Measurements from ENCODE around the gene HNF4A. TPM values are rescaled to one million over a fixed set of nuclear protein-coding genes. Genes with fewer than 3 reads are reported as not detected.

HNF4A gene
- total and polyA plus RNA-seq, 2 of the 13 experiments (the other 11 are each of a cell fraction or from before 2014, with no cell fraction given) = 80.9 to 169 TPM

GRCh38 chr20:44411757-44412401 lies 56.4 kb downstream of the HNF4A start (continued):
- TF ChIP-seq ZMYM3 (CRISPR knock-in tag; IDR thresholded peaks at IDR 0.05) (0 out of 2 replicates have a peak, but pooled peaks have one; percentile 8), ZNF275 (CRISPR knock-in tag; IDR thresholded peaks at IDR 0.05; ENCODE audit: borderline replicate concordance) (no peak), THYN1 (CRISPR knock-in tag; IDR thresholded peaks at IDR 0.05; ENCODE audit: borderline replicate concordance, low read depth) (no peak)

- Histone ChIP-seq H4K20me1 (ENCODE audit: insufficient read depth, low read length) (no peaks in the 10 kb centered on the region), H3K9me3 (ENCODE audit: low read length) (no peaks in the 10 kb centered on the region), H2AFZ (ENCODE audit: low read length) (no peak overlapping the region), H3K4me1 (ENCODE audit: insufficient read depth, low read length) (peaks cover 100% of the 10 kb centered on the region), H3K79me2 (ENCODE audit: insufficient read depth, low read length) (peaks cover 15% of the 10 kb centered on the region), H3K9ac (ENCODE audit: insufficient read depth, low read depth, low read length) (peak overlapping the region; percentile 34; the same call in 1 of the 2 replicates), H3K36me3 (replicated peaks in 1 of 2; ENCODE audit: control insufficient read depth in 1 of 2, insufficient read depth in 2 of 2, low read length in 2 of 2) (peaks cover 53 to 76% of the 10 kb centered on the region in 2 experiments), H3K4me2 (ENCODE audit: low read depth, low read length) (no peak overlapping the region), H3K27me3 (ENCODE audit: control insufficient read depth in 1 of 2, insufficient read depth in 2 of 2, low read length in 2 of 2) (no peaks in the 10 kb centered on the region), H3K4me3 (replicated peaks in 1 of 3; ENCODE audit: insufficient read depth in 1 of 3, low read depth in 2 of 3, low read length in 3 of 3) (no peak overlapping the region), H3K27ac (ENCODE audit: extremely low read length, insufficient read depth, low read length) (peak overlapping the region; percentile 87)
- no peak for DNase-seq (ENCODE audit: low spot score)
- ChIA-PET POLR2A (interaction anchor here (1.2 to 11.5 kb wide), 10 partner anchors 8 to 111 kb away, joined by 5 to 556 read pairs (median 64); no protein-coding TSS in a partner anchor), CTCF (ENCODE audit: low intra/inter-chr PET ratio, low total read pairs) (interaction anchor here (1.2 kb wide), 1 partner anchor 37 kb away, joined by 3 read pairs; no protein-coding TSS in a partner anchor)
- WGBS (ENCODE audit: low lambda C conversion rate) = 91% methylated on average over 24 of the region's 24 CpGs
- intact Hi-C loops (cut with micrococcal nuclease; ENCODE audit: unreplicated experiment) = no loop called here
- FAIRE-seq = no peak
- ATAC-seq = no peak
- in situ Hi-C loops (cut with HindIII; ENCODE audit: extremely low pct_ligation_motif_present, low pct_unique_long_range_greater_than_20kb) = no loop called here
- BruUV-seq (replicated peaks) = no TSS peak
- TF ChIP-seq ZNF598 (CRISPR knock-in tag; IDR thresholded peaks at IDR 0.05; ENCODE audit: borderline replicate concordance) (peak; percentile 83; the same call in 1 of the 2 replicates), DRAP1 (CRISPR knock-in tag; IDR thresholded peaks at IDR 0.05) (no peak), CEBPG (CRISPR knock-in tag; IDR thresholded peaks at IDR 0.05) (no peak), ZNF501 (CRISPR knock-in tag; IDR thresholded peaks at IDR 0.05) (no peak; the same call in 1 of the 2 replicates), EEA1 (CRISPR knock-in tag; IDR thresholded peaks at IDR 0.05; ENCODE audit: borderline replicate concordance) (no peak), ZNF296 (CRISPR knock-in tag; conservative IDR thresholded peaks at IDR 0.05) (no peak), AGO1 (IDR thresholded peaks at IDR 0.05; ENCODE audit: low read depth, low read length, poor library complexity, severe bottlenecking) (peak; percentile 65), NFKB2 (CRISPR knock-in tag; IDR thresholded peaks at IDR 0.05; ENCODE audit: borderline replicate concordance) (0 out of 2 replicates have a peak, but pooled peaks have one; percentile 52), HMG20A (CRISPR knock-in tag; IDR thresholded peaks at IDR 0.05; ENCODE audit: borderline replicate concordance) (no peak), ZNF607 (CRISPR knock-in tag; IDR thresholded peaks at IDR 0.05; ENCODE audit: borderline replicate concordance) (no peak), ZNF773 (CRISPR knock-in tag; IDR thresholded peaks at IDR 0.05; ENCODE audit: borderline replicate concordance) (no peak), SNAI1 (CRISPR knock-in tag; IDR thresholded peaks at IDR 0.05; ENCODE audit: borderline replicate concordance) (no peak), ZNF746 (CRISPR knock-in tag; IDR thresholded peaks at IDR 0.05) (no peak), ZBTB7B (CRISPR knock-in tag; IDR thresholded peaks at IDR 0.05) (no peak)
Measured at GRCh38 chr20:44412402-44413144, 57.1 kb downstream of the HNF4A start.
